MCF 10A (cell line): Measurements from ENCODE around the gene PRSS35. TPM values are rescaled to one million over a fixed set of nuclear protein-coding genes. Genes with fewer than 3 reads are reported as not detected.

ENCODE experiments used
- Bru-seq: library from RNA; stranded (reverse); fragments of 400-500 nt; gene quantifications from one replicate; lab custom pipeline; 2021; lab: Mats Ljungman, UMichigan
- BruChase-seq, 2 experiments: library from RNA; stranded (reverse); fragments of 400-500 nt; gene quantifications; one replicate each; lab custom pipeline; 2021; lab: Mats Ljungman, UMichigan
- BruUV-seq: library from RNA; stranded (reverse); fragments of 400-500 nt; replicated peaks from 2 replicates; lab custom pipeline; 2021; lab: Mats Ljungman, UMichigan
- CTCF ChIA-PET: fragments of 300-600 bp; sonication (Branson Sonifier 250); formaldehyde crosslinking; extraction: SDS; loops from one replicate; lab custom pipeline; 2021; ENCODE audit warnings: antibody characterized with exemption, inconsistent platforms; lab: Yijun Ruan, JAX
- POLR2A ChIA-PET: fragments of 300-600, 350-650 bp; sonication (Branson Sonifier 250); formaldehyde crosslinking; extraction: SDS; loops from one replicate; lab custom pipeline; 2020; ENCODE audit warnings: antibody characterized with exemption, inconsistent platforms; lab: Yijun Ruan, JAX
- DNase-seq: peaks from one replicate; pipeline ENCODE4 v3.0.0-alpha.2; 2018; ENCODE audit not compliant: unreplicated experiment
- H3K27ac Mint-ChIP-seq: one replicate; pipeline ENCODE4 v1.8.0; 2022; ENCODE audit warnings: mild to moderate bottlenecking, low read depth, mixed read lengths; ENCODE audit not compliant: unreplicated experiment
- H3K27me3 Mint-ChIP-seq: one replicate; pipeline ENCODE4 v1.8.0; 2022; ENCODE audit warnings: mixed read lengths; ENCODE audit not compliant: insufficient read depth, unreplicated experiment
- H3K36me3 Mint-ChIP-seq: one replicate; pipeline ENCODE4 v1.8.0; 2022; ENCODE audit warnings: mild to moderate bottlenecking, moderate library complexity, mixed read lengths; ENCODE audit not compliant: insufficient read depth, unreplicated experiment
- H3K4me1 Mint-ChIP-seq: one replicate; pipeline ENCODE4 v1.8.0; 2022; ENCODE audit warnings: mixed read lengths; ENCODE audit not compliant: insufficient read depth, unreplicated experiment
- H3K4me3 Mint-ChIP-seq: one replicate; pipeline ENCODE4 v1.8.0; 2022; ENCODE audit warnings: mild to moderate bottlenecking, moderate library complexity, mixed read lengths; ENCODE audit not compliant: unreplicated experiment
- H3K9me3 Mint-ChIP-seq: one replicate; pipeline ENCODE4 v1.8.0; 2022; ENCODE audit warnings: mixed read lengths; ENCODE audit not compliant: unreplicated experiment
- intact Hi-C: fragments of 100-400 bp; cut with micrococcal nuclease; formaldehyde crosslinking; loops from 2 replicates; pipeline ENCODE4 v1.14.1; 2022
- long read RNA-seq: library from polyadenylated mRNA; stranded (forward); transcript quantifications from one replicate; pipeline ENCODE4 v2.0.0, GENCODE V29; 2022
- total RNA-seq: library from RNA; stranded (reverse); gene quantifications from 2 replicates; pipeline ENCODE4 v1.2.3, GENCODE V29; 2022
- TF ChIP-seq, protein P1 (sequence below): fragments of 200-600 bp; IDR thresholded peaks from one replicate; pipeline ENCODE4 v1.8.0; 2022; ENCODE audit warnings: antibody characterized with exemption, mild to moderate bottlenecking; ENCODE audit not compliant: unreplicated experiment

The PRSS35 gene, protein sequence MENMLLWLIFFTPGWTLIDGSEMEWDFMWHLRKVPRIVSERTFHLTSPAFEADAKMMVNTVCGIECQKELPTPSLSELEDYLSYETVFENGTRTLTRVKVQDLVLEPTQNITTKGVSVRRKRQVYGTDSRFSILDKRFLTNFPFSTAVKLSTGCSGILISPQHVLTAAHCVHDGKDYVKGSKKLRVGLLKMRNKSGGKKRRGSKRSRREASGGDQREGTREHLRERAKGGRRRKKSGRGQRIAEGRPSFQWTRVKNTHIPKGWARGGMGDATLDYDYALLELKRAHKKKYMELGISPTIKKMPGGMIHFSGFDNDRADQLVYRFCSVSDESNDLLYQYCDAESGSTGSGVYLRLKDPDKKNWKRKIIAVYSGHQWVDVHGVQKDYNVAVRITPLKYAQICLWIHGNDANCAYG
- total RNA-seq (not detected in 2 replicates), Bru-seq, nascent RNA (not detected), BruChase-seq, experiment 1, labeled RNA remaining after a 6-hour chase (not detected), BruChase-seq, experiment 2, labeled RNA remaining after a 2-hour chase (percentile 7 among the genes with signal in this experiment)
- long read RNA-seq = 0 reads

DNA sequence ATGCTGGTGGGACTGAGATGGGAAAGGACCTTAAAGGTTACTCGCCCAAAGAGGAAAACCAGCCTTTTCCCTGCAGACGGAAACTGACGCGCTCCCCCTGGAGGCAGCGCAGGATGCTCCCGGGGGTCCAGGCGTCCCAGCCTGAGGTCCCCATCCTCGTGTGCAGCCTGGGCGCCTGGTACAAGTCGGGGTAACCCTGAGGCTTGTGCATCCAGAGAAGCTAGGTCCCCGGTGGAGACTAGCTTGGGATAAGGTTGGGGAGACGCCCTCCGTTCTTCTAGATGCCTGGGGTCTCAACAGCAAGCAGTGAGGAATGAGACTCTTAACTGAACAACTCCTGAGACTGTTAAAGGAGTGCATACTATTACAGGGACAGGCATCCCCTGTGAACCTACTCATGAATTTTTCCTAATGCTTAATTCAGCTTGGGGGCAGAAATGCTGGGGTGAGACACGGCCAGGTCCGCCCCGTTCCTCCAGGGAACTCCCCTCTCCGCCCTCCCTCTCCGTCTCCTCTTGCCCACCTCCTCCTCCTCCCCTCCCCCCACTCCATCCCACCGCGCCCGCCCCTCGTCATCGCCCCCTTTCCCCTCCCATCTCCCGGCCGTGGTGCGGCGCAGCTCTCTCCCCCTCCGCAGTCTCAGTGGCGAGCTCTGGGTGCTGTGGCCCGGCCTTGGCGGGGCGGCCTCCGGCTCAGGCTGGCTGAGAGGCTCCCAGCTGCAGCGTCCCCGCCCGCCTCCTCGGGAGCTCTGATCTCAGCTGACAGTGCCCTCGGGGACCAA, at the start of gene PRSS35:
PRSS35 (plus strand) TSS at position 634 of the 781 bp plus-strand sequence. CDS start 10,908 bp downstream, outside the sequence.
- POLR2A ChIA-PET = interaction anchor here (0.7 to 1.6 kb wide), 8 partner anchors 9 to 445 kb away, joined by 3 to 12 read pairs (median 4); partner anchors contain the start of gene DOP1A
- CTCF ChIA-PET = interaction anchor here (0.6 to 8.1 kb wide), 51 partner anchors 7 to 446 kb away, joined by 3 to 397 read pairs (median 4); partner anchors contain the start of genes DOP1A and UBE3D
- DNase-seq = peak; percentile 61
- TF ChIP-seq, protein P1, sequence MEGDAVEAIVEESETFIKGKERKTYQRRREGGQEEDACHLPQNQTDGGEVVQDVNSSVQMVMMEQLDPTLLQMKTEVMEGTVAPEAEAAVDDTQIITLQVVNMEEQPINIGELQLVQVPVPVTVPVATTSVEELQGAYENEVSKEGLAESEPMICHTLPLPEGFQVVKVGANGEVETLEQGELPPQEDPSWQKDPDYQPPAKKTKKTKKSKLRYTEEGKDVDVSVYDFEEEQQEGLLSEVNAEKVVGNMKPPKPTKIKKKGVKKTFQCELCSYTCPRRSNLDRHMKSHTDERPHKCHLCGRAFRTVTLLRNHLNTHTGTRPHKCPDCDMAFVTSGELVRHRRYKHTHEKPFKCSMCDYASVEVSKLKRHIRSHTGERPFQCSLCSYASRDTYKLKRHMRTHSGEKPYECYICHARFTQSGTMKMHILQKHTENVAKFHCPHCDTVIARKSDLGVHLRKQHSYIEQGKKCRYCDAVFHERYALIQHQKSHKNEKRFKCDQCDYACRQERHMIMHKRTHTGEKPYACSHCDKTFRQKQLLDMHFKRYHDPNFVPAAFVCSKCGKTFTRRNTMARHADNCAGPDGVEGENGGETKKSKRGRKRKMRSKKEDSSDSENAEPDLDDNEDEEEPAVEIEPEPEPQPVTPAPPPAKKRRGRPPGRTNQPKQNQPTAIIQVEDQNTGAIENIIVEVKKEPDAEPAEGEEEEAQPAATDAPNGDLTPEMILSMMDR = peak; percentile 74
- intact Hi-C loops = loop anchor here (1.0 to 5.0 kb wide), 2 partner anchors 80 to 94 kb away; partner anchors contain the start of gene ME1
- no TSS peak for BruUV-seq
- Mint-ChIP-seq H3K36me3 (no peaks in the 10 kb centered on the region), H3K27ac (no peak within 1 kb of the TSS), H3K4me3 (peak within 1 kb of the TSS; percentile 73), H3K4me1 (peaks cover 6% of the 10 kb centered on the region), H3K27me3 (no peaks in the 10 kb centered on the region), H3K9me3 (no peaks in the 10 kb centered on the region)

DNA sequence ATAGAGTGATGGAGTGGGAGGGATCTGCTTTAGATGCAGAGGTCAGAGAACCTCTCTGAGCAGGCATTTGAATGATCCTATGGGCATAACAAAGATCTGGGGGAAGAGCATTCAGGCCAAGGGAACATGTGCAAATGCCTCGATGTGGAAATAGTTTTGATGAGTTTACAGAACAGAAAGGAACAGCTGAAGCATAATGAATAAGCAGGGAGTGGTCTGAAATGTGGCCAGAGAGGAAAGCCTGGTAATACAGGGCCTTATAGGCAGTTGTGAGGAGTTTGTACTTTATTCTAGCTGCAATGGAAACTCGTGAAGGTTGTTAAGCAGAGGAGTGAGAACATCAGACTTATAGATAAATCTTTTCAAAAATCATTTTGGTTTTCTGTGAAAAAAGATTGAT, 48.4 kb upstream of the PRSS35 start:
- Mint-ChIP-seq H3K9me3 (no peaks in the 10 kb centered on the region), H3K27ac (peak overlapping the region; percentile 4), H3K27me3 (no peaks in the 10 kb centered on the region), H3K4me1 (peaks cover 17% of the 10 kb centered on the region), H3K4me3 (no peak overlapping the region), H3K36me3 (no peaks in the 10 kb centered on the region)
- ChIA-PET CTCF (interaction anchor here (0.9 to 3.4 kb wide), 2 partner anchors 20 to 49 kb away, joined by 3 to 19 read pairs; partner anchors contain the start of gene PRSS35), POLR2A (interaction anchor here (0.7 to 1.8 kb wide), 3 partner anchors 9 to 34 kb away, joined by 4 to 12 read pairs (median 5); partner anchors contain the start of gene ME1)
- TF ChIP-seq, protein P1 = no peak
- BruUV-seq = no TSS peak
- intact Hi-C loops = no loop called here
- peak; percentile 55 for DNase-seq

DNA sequence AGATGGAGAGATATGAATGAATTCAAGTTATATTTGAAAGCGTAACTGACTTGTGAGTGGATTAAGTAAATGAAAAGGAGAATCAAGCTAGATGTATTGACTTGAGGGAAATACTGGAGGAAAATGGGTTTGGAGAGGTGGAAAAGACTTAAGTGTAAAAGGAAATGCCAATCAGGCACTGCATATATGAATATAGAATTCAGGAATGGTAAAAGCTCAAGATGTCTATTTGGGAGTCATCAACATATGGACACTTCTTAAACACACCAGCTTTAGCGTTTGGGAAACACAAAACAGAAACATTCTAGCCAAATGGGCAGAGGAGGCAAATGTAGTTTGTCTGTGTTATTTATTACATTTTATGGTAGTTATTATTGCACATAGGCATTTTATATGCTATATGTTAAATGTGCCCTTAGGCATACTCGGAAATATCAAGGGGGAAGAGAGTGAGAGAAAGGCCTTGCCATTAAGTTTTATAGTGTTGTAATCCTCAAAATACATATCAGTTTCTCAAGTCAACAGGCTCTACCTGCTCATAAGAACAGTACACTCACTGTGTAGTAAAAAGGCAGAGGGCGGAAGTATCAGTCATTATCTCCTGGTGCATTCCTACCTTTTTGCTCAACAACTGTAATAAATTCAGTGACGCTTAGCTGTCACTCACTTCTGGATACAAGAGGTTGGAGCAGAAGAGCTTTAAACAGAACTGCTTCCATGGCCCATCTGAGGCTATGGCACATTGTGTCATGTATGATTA, 47.8 kb upstream of the PRSS35 start:
- Mint-ChIP-seq H3K27ac (peak overlapping the region; percentile 4), H3K36me3 (no peaks in the 10 kb centered on the region), H3K9me3 (no peaks in the 10 kb centered on the region), H3K27me3 (no peaks in the 10 kb centered on the region), H3K4me1 (peaks cover 17% of the 10 kb centered on the region), H3K4me3 (no peak overlapping the region)
- no TSS peak for BruUV-seq
- ChIA-PET CTCF (interaction anchor here (0.5 to 3.4 kb wide), 4 partner anchors 21 to 246 kb away, joined by 3 to 19 read pairs (median 4); partner anchors contain the start of gene PRSS35), POLR2A (interaction anchor here (0.7 to 1.8 kb wide), 7 partner anchors 9 to 37 kb away, joined by 3 to 12 read pairs (median 4); partner anchors contain the start of gene ME1)
- intact Hi-C loops = loop anchor here (5.0 kb wide), 1 partner anchor 32 kb away; the partner anchor contains the start of gene ME1
- DNase-seq = peak; percentile 52
- TF ChIP-seq, protein P1 = no peak
